Measurements from ENCODE around the gene NEAT1. TPM values are rescaled to one million over a fixed set of nuclear protein-coding genes. Genes with fewer than 3 reads are reported as not detected.

NEAT1 gene
- total and polyA plus RNA-seq, 9 of the 15 experiments (the other 6 are each of a cell fraction or from before 2014, with no cell fraction given), result 20.1 to 389 (median 62.8) TPM

- TF ChIP-seq ZBTB49 (CRISPR knock-in tag; IDR thresholded peaks at IDR 0.05; ENCODE audit: borderline replicate concordance) (peak; percentile 71; the same call in 1 of the 2 replicates), ZBTB17 (CRISPR knock-in tag; IDR thresholded peaks at IDR 0.05) (peak; percentile 98), ZNF140 (CRISPR knock-in tag; IDR thresholded peaks at IDR 0.05) (no peak), LARP7 (IDR thresholded peaks at IDR 0.05) (peak; percentile 99), POLR2AphosphoS2 (IDR thresholded peaks at IDR 0.05; ENCODE audit: low read length) (peak; percentile 98), ATF4 (CRISPR knock-in tag; IDR thresholded peaks at IDR 0.05) (peak; percentile 99), ESRRB (CRISPR knock-in tag; IDR thresholded peaks at IDR 0.05; ENCODE audit: borderline replicate concordance) (peak; percentile 100), ZNF277 (CRISPR knock-in tag; IDR thresholded peaks at IDR 0.05; ENCODE audit: borderline replicate concordance) (no peak), HCFC1 (IDR thresholded peaks at IDR 0.05; ENCODE audit: low read depth, low read length) (peak; percentile 67), HNRNPLL (IDR thresholded peaks at IDR 0.05; ENCODE audit: low read depth, low read length, poor library complexity, severe bottlenecking) (peak; percentile 84), TCF7L2 (IDR thresholded peaks at IDR 0.05; ENCODE audit: low read depth, low read length) (no peak), ELF2 (CRISPR knock-in tag; IDR thresholded peaks at IDR 0.05) (peak; percentile 98), ZNF3 (CRISPR knock-in tag; IDR thresholded peaks at IDR 0.05) (peak; percentile 100), DACH1 (IDR thresholded peaks at IDR 0.05; ENCODE audit: partially characterized antibody) (no peak), RAD51 (IDR thresholded peaks at IDR 0.05; ENCODE audit: borderline replicate concordance, low read depth) (no peak), SRSF9 (IDR thresholded peaks at IDR 0.05; ENCODE audit: borderline replicate concordance, low read depth, low read length) (no peak), HOMEZ (CRISPR knock-in tag; IDR thresholded peaks at IDR 0.05) (peak; percentile 78; the same call in 1 of the 2 replicates), MTA3 (IDR thresholded peaks at IDR 0.05; ENCODE audit: borderline replicate concordance) (peak; percentile 99), STAG1 (CRISPR knock-in tag; IDR thresholded peaks at IDR 0.05; ENCODE audit: borderline replicate concordance) (no peak), CGGBP1 (CRISPR knock-in tag; IDR thresholded peaks at IDR 0.05) (peak; percentile 99), WHSC1 (IDR thresholded peaks at IDR 0.05; ENCODE audit: low read length) (no peak), MCM5 (IDR thresholded peaks at IDR 0.05; ENCODE audit: low read depth) (no peak), ZSCAN32 (CRISPR knock-in tag; IDR thresholded peaks at IDR 0.05) (peak; percentile 100)
These were observed at the start of gene NEAT1 (continued) for GRCh38 chr11:65422633-65423515.

Data from K562 (cell line).